ENCODE measurements around the gene LY6G5B. TPM values are rescaled to one million over a fixed set of nuclear protein-coding genes. Genes with fewer than 3 reads are reported as not detected.

LY6G5B gene
- total RNA-seq, 1 experiment from 2014 or later: 14.4 TPM

DNA sequence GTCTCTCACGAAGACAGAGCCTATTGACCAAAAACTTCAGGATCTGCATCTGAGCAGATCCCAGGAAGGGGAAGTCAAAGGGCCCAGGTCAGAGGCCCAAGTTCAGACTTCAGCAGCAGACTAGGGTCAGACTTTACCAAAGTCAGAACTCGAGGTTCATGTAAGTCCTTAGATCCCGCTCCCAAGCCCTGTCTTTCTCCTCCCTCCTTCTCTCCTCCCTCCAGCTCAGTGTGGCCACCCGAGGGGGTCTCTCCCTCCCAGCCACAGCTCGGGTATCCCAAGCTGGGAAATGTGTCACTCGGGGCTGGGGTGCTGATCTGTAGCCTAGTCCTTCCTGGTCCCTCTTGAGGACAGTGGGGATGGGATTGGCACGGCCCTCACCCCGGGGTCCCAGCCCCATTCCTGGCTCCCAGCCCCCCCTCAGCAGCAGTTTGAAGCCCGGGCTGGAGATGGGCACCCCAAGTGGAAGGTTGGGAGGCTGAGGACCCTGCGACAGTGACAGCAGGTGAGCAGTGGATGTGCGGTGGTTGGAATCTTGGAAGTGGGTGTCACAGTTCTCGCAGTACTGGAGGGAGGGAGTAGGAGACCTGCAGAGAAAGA lies 7.6 kb upstream of the LY6G5B start:
- TF ChIP-seq CTCF (IDR thresholded peaks at IDR 0.05; ENCODE audit: unreplicated experiment): no peak
- Mint-ChIP-seq H3K4me1 (ENCODE audit: insufficient read depth, unreplicated experiment) (peaks cover 42% of the 10 kb centered on the region), H3K9me3 (ENCODE audit: unreplicated experiment) (no peaks in the 10 kb centered on the region), H3K27me3 (ENCODE audit: insufficient read depth, unreplicated experiment) (no peaks in the 10 kb centered on the region), H3K27ac (ENCODE audit: low read depth, unreplicated experiment) (no peak overlapping the region), H3K4me3 (ENCODE audit: unreplicated experiment) (peak overlapping the region; percentile 89), H3K36me3 (ENCODE audit: insufficient read depth, unreplicated experiment) (peaks cover 69% of the 10 kb centered on the region)
- ChIA-PET CTCF (interaction anchor here (0.6 to 0.7 kb wide), 3 partner anchors 119 to 391 kb away, joined by 3 to 4 read pairs (median 4); no protein-coding TSS in a partner anchor), POLR2A (interaction anchor here (0.8 to 7.9 kb wide), 8 partner anchors 10 to 309 kb away, joined by 3 to 263 read pairs (median 6); partner anchors contain the start of genes APOM, ATP6V1G2, BAG6 and DXO)
- BruUV-seq (replicated peaks): no TSS peak
- DNase-seq (ENCODE audit: unreplicated experiment): no peak
- intact Hi-C loops (cut with micrococcal nuclease): loop anchor here (5.0 kb wide), 1 partner anchor 40 kb away; the partner anchor contains the start of gene PRRC2A

GRCh38 chr6:31663126-31663960 lies 6.4 kb upstream of the LY6G5B start:
- BruUV-seq (replicated peaks): no TSS peak
- no peak for TF ChIP-seq CTCF (IDR thresholded peaks at IDR 0.05; ENCODE audit: unreplicated experiment)
- H3K27ac Mint-ChIP-seq (ENCODE audit: low read depth, unreplicated experiment): peak overlapping the region; percentile 99
- peak overlapping the region; percentile 99 for H3K4me3 Mint-ChIP-seq (ENCODE audit: unreplicated experiment)
- intact Hi-C loops (cut with micrococcal nuclease): loop anchor here (5.0 kb wide), 1 partner anchor 41 kb away; the partner anchor contains the start of gene PRRC2A
- DNase-seq (ENCODE audit: unreplicated experiment): peak; percentile 48
- ChIA-PET POLR2A (interaction anchor here (0.5 to 7.9 kb wide), 19 partner anchors 11 to 532 kb away, joined by 3 to 263 read pairs (median 12); partner anchors contain the start of genes ABHD16A, APOM, ATP6V1G2 and BAG6), CTCF (interaction anchor here (0.6 to 0.9 kb wide), 5 partner anchors 8 to 390 kb away, joined by 4 to 9 read pairs (median 4); partner anchors contain the start of gene APOM)
- H3K4me1 Mint-ChIP-seq (ENCODE audit: insufficient read depth, unreplicated experiment): peaks cover 43% of the 10 kb centered on the region
- H3K27me3 Mint-ChIP-seq (ENCODE audit: insufficient read depth, unreplicated experiment): no peaks in the 10 kb centered on the region
- no peaks in the 10 kb centered on the region for H3K9me3 Mint-ChIP-seq (ENCODE audit: unreplicated experiment)
- peaks cover 77% of the 10 kb centered on the region for H3K36me3 Mint-ChIP-seq (ENCODE audit: insufficient read depth, unreplicated experiment)

- intact Hi-C loops (cut with micrococcal nuclease): loop anchor here (5.0 kb wide), 1 partner anchor 42 kb away; the partner anchor contains the start of gene PRRC2A
- Mint-ChIP-seq H3K4me1 (ENCODE audit: insufficient read depth, unreplicated experiment) (peaks cover 39% of the 10 kb centered on the region), H3K36me3 (ENCODE audit: insufficient read depth, unreplicated experiment) (peaks cover 79% of the 10 kb centered on the region), H3K27ac (ENCODE audit: low read depth, unreplicated experiment) (peak overlapping the region; percentile 99), H3K4me3 (ENCODE audit: unreplicated experiment) (peak overlapping the region; percentile 99), H3K27me3 (ENCODE audit: insufficient read depth, unreplicated experiment) (no peaks in the 10 kb centered on the region), H3K9me3 (ENCODE audit: unreplicated experiment) (no peaks in the 10 kb centered on the region)
- POLR2A ChIA-PET: interaction anchor here (0.6 to 7.9 kb wide), 40 partner anchors 12 to 1308 kb away, joined by 3 to 263 read pairs (median 5); partner anchors contain the start of genes ABHD16A, APOM, ATP6V1G2 and BAG6
- CTCF ChIA-PET: interaction anchor here (0.7 to 0.9 kb wide), 4 partner anchors 9 to 114 kb away, joined by 4 to 9 read pairs (median 4); partner anchors contain the start of gene APOM
- no peak for TF ChIP-seq CTCF (IDR thresholded peaks at IDR 0.05; ENCODE audit: unreplicated experiment)
- BruUV-seq (replicated peaks): TSS peak; percentile 31
- DNase-seq (ENCODE audit: unreplicated experiment): peak; percentile 84
Measured at GRCh38 chr6:31663961-31664789, 5.6 kb upstream of the LY6G5B start.
